Jurkat, Clone E6-1 (cell line): Measurements from ENCODE around the gene IL23A.

Source experiments
- DNase-seq: peaks from one replicate; pipeline ENCODE4 v3.0.0-alpha.2; 2011; ENCODE audit warnings: low read depth, low spot score
- H3K4me3 ChIP-seq: 2 replicates; pipeline ENCODE4 v1.5.1; 2011; ENCODE audit warnings: mild to moderate bottlenecking, low read length, control low read depth, moderate library complexity

IL23A gene

GRCh38 chr12:56358836-56359532 is 20.3 kb downstream of the IL23A start:
- no peak for DNase-seq
- H3K4me3 ChIP-seq, result peak overlapping the region; percentile 85

DNA sequence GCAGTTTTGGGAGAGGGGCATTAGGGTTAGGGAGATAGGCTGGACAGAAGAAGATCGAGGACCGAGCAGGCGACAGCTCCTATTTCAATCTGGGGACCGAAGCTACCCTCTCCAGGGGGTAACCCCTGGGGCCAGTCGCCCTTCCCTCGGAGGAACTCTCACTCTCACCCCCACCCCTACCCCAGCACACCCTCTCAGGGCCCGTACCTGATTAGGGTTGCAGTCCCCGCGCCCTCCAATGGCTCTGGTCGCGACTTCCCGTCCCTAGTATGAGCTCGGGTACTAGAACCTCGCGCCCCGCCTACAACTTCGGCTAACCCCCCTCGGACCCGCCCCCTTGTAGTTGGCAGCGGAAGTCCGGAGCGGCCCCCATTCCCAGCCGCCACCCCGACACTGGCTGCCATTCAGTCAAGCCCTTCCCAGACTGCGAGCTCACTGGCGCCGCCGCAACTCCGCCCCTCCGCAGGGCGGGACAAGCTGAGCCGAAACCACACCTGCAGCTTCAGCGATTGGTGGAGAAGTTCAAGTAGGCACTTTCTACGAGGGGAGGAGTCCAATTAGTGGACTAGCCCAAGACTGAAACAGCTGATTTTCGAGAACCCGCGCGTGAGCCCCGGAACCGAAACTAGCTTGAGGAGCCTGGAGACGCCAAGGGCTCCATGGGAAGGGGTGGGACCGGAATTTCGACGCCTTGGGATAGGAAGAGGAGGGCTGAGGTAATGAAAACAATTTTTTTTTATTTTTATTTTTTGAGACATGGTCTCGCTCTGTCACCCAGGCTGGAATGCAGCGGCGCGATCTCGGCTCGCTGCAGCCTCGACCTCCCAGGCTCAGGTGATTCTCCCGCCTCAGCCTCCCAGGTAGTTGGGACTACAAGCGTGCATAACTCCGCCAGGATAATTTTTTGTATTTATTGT is 21.4 kb downstream of the IL23A start, which contains the start of gene STAT2:
Gene STAT2, minus strand, starts transcription at position 257 of the 917 bp plus-strand sequence. CDS start 3,536 bp downstream, outside the sequence.
- H3K4me3 ChIP-seq, result peak within 1 kb of the TSS; percentile 85
- peak; percentile 100 for DNase-seq

- no peak overlapping the region for H3K4me3 ChIP-seq
- DNase-seq, result no peak
Observed at GRCh38 chr12:56361487-56362129, 22.9 kb downstream of the IL23A start.

- no peak for DNase-seq
- no peak within 1 kb of the TSS for H3K4me3 ChIP-seq
Observed at GRCh38 chr12:56362130-56363059, 23.7 kb downstream of the IL23A start, which contains the start of gene APOF. Gene APOF (minus strand): TSS chr12:56362857. CDS start chr12:56362745, 112 bp downstream.

GRCh38 chr12:56366948-56367347 is 28.3 kb downstream of the IL23A start:
- DNase-seq, result no peak
- no peak overlapping the region for H3K4me3 ChIP-seq

- no peak overlapping the region for H3K4me3 ChIP-seq
- DNase-seq, result no peak
Observed at GRCh38 chr12:56373515-56373914, 34.8 kb downstream of the IL23A start.

- no peak overlapping the region for H3K4me3 ChIP-seq
- no peak for DNase-seq
Observed at GRCh38 chr12:56374726-56375597, 36.3 kb downstream of the IL23A start.

DNA sequence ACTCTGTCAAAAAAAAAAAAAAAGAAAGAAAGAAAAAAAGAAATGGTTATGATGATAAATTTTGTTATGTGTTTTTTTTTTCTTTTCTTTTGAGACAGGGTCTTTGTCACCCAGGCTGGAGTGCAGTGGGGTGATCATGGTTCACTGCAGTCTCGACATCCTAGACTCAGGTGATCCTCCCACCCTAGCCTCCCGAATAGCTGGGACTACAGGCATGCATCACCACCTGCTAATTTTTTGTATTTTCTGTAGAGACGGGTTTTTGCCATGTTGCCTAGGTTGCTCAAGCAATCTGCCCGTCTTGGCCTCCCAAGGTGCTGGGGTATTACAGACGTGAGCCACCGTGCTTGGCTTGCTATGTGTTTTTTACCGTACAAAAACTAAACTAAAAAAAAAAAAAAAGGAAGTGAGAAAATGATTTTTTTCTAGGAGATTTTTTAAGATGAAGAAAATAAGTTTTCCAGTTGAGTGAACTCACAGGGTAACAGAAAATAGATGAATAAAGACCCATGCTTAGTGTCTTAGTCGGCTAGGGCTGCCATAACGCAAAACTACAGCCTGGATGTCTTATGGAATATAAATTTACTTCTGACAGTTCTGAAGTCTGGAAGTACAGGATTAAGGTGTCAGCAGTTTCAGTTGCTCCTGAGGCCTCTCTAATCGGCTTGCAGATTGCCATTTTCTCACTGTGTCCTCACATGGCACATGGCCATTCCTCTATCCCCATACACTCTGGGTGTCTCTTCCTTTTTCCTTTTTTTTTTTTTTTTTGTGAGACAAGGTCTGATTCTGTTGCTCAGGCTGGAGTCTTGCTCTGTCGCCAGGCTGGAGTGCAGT is 37.1 kb downstream of the IL23A start:
- DNase-seq, result no peak
- H3K4me3 ChIP-seq, result no peak overlapping the region

- no peak for DNase-seq
- no peak overlapping the region for H3K4me3 ChIP-seq
Observed at GRCh38 chr12:56377310-56377988, 38.8 kb downstream of the IL23A start.

DNA sequence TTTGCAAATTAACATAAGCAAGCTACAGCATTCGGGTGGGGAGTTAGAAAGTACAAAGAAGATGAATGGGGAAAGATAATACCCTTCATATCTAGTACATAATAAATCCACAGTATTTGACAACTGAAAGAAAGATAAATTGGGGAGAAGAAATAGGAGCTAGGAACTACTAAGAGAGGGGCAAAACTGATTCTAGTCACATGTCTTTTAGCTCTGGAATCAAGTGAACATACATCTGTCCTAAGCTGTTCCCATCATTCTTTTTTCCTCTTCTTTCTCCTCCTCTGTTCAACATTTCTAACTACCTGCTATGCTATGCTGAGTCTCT is 39.3 kb downstream of the IL23A start:
- H3K4me3 ChIP-seq, result no peak overlapping the region
- no peak for DNase-seq

DNA sequence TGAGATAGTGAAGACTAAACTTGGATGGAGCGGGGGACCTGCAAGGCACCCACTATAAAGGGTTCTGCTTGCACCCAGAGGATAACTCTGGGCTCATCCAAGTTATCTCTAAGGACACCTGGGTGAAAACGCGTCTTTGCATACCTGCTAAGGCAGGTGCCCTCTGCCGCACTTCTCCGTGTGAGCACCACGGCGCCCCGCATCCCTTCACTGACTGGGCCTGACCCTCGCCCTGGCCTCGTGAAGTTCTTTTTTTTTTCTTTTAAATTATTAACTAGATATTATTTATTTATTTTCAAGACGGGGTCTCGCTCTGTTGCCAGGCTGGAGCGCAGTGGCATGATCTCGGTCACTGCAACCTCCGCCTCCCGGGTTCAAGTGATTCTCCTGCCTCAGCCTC is 43.9 kb downstream of the IL23A start:
- no peak for DNase-seq
- no peak overlapping the region for H3K4me3 ChIP-seq

- no peak overlapping the region for H3K4me3 ChIP-seq
- DNase-seq, result no peak
Observed at GRCh38 chr12:56385873-56386272, 47.2 kb downstream of the IL23A start.

GRCh38 chr12:56387152-56387736 is 48.6 kb downstream of the IL23A start:
- H3K4me3 ChIP-seq, result no peak overlapping the region
- no peak for DNase-seq

DNA sequence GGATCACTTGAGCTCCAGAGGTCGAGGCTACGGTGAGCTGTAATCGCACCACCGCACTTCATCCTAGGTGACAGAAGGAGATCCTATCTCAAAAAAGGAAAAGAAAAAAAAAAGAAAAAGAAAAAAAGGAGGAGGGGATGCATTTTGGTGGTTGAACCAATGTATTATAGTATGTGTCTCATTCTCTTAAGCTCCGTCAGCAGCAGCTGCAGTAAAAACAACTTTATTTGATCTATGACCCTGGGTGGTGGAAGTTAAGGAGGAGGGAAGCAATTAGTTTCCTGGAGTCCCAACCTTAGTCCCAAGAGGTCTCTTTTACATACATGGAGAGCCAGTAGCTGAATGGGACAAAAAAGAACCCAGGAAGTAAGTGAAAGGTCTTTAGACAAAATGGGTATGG is 50.7 kb downstream of the IL23A start:
- no peak for DNase-seq
- H3K4me3 ChIP-seq, result no peak overlapping the region
